Endothelial cell (in vitro differentiated cells): ENCODE data around the gene ZBTB22. TPM values are rescaled to one million over a fixed set of nuclear protein-coding genes. Genes with fewer than 3 reads are reported as not detected.
A peak's percentile ranks its signal among the peaks of the same experiment; 100 is the strongest.

Source experiments
- DNase-seq: peaks from one replicate; pipeline ENCODE4 v3.0.0; 2021; ENCODE audit warnings: low spot score
- H3K27ac Mint-ChIP-seq: one replicate; pipeline ENCODE4 v1.8.0; 2021; ENCODE audit warnings: mixed read lengths, inconsistent platforms; ENCODE audit not compliant: unreplicated experiment
- H3K27me3 Mint-ChIP-seq: one replicate; pipeline ENCODE4 v1.8.0; 2021; ENCODE audit warnings: mild to moderate bottlenecking, moderate library complexity, mixed read lengths, inconsistent platforms; ENCODE audit not compliant: unreplicated experiment
- H3K36me3 Mint-ChIP-seq: one replicate; pipeline ENCODE4 v1.8.0; 2021; ENCODE audit warnings: mild to moderate bottlenecking, low read depth, mixed read lengths, inconsistent platforms; ENCODE audit not compliant: unreplicated experiment
- H3K4me1 Mint-ChIP-seq: one replicate; pipeline ENCODE4 v1.8.0; 2021; ENCODE audit warnings: mild to moderate bottlenecking, mixed read lengths, inconsistent platforms; ENCODE audit not compliant: unreplicated experiment
- H3K4me3 Mint-ChIP-seq: one replicate; pipeline ENCODE4 v1.8.0; 2021; ENCODE audit warnings: mild to moderate bottlenecking, mixed read lengths, inconsistent platforms; ENCODE audit not compliant: unreplicated experiment
- H3K9me3 Mint-ChIP-seq: one replicate; pipeline ENCODE4 v1.8.0; 2021; ENCODE audit warnings: mixed read lengths, inconsistent platforms; ENCODE audit not compliant: unreplicated experiment
- CTCF ChIP-seq: fragments of 200-600 bp; sonication (generic); IDR thresholded peaks from one replicate; pipeline ENCODE4 v1.5.0; 2021; ENCODE audit warnings: antibody characterized with exemption; ENCODE audit not compliant: unreplicated experiment
- total RNA-seq: library from RNA; stranded (reverse); fragmentation: NEBNext Ultra II Directional; extraction: Animal tissue kit (Norgen Biotek cat#: 25700); gene quantifications from one replicate; pipeline ENCODE4 v1.2.1, GENCODE V29; 2021; ENCODE audit not compliant: unreplicated experiment

Gene ZBTB22
- total RNA-seq, 1 donor from 2014 or later: 16.9 TPM

GRCh38 chr6:33273924-33274902 is 43.3 kb downstream of the ZBTB22 start:
- H3K4me1 Mint-ChIP-seq: peaks cover 56% of the 10 kb centered on the region
- H3K27ac Mint-ChIP-seq: no peak overlapping the region
- no peak for DNase-seq
- H3K4me3 Mint-ChIP-seq: peak overlapping the region; percentile 42
- TF ChIP-seq CTCF: no peak
- no peaks in the 10 kb centered on the region for H3K9me3 Mint-ChIP-seq
- H3K36me3 Mint-ChIP-seq: peaks cover 28% of the 10 kb centered on the region
- H3K27me3 Mint-ChIP-seq: peaks cover 18% of the 10 kb centered on the region

GRCh38 chr6:33273129-33273923 is 44.2 kb downstream of the ZBTB22 start:
- H3K4me1 Mint-ChIP-seq: peaks cover 56% of the 10 kb centered on the region
- peak overlapping the region; percentile 99 for H3K4me3 Mint-ChIP-seq
- no peak for TF ChIP-seq CTCF
- H3K27me3 Mint-ChIP-seq: peaks cover 18% of the 10 kb centered on the region
- H3K27ac Mint-ChIP-seq: no peak overlapping the region
- peaks cover 34% of the 10 kb centered on the region for H3K36me3 Mint-ChIP-seq
- no peaks in the 10 kb centered on the region for H3K9me3 Mint-ChIP-seq
- no peak for DNase-seq

GRCh38 chr6:33272275-33273128 is 45.0 kb downstream of the ZBTB22 start:
- peaks cover 16% of the 10 kb centered on the region for H3K27me3 Mint-ChIP-seq
- H3K27ac Mint-ChIP-seq: peak overlapping the region; percentile 100
- H3K4me1 Mint-ChIP-seq: peaks cover 56% of the 10 kb centered on the region
- no peak for DNase-seq
- no peaks in the 10 kb centered on the region for H3K9me3 Mint-ChIP-seq
- no peak for TF ChIP-seq CTCF
- peaks cover 40% of the 10 kb centered on the region for H3K36me3 Mint-ChIP-seq
- H3K4me3 Mint-ChIP-seq: peak overlapping the region; percentile 99

- H3K4me3 Mint-ChIP-seq: peak within 1 kb of the TSS; percentile 99
- peaks cover 48% of the 10 kb centered on the region for H3K36me3 Mint-ChIP-seq
- H3K4me1 Mint-ChIP-seq: peaks cover 54% of the 10 kb centered on the region
- peak within 1 kb of the TSS; percentile 100 for H3K27ac Mint-ChIP-seq
- H3K27me3 Mint-ChIP-seq: peaks cover 14% of the 10 kb centered on the region
- peak; percentile 81 for DNase-seq
- no peak for TF ChIP-seq CTCF
- no peaks in the 10 kb centered on the region for H3K9me3 Mint-ChIP-seq
Measured at GRCh38 chr6:33271468-33272274, 45.9 kb downstream of the ZBTB22 start, which contains the start of the genes RPS18 and VPS52. TSS of gene RPS18 (plus strand) at chr6:33272075. CDS start at chr6:33272120, 45 bp downstream. TSS of gene VPS52 (minus strand) at chr6:33271876. CDS start at chr6:33271675, 201 bp downstream.
